HL-60/S4 treated with retinoic acid at 250 ng/mL for 4 days and 3 days (cell line): ENCODE measurements around the gene LPP.

ENCODE experiments used
- in situ Hi-C: fragments of 300-500 bp; cut with MboI; formaldehyde crosslinking; loops from 2 replicates; pipeline ENCODE4 v1.7.0; 2022; ENCODE audit warnings: low sequenced_read_pairs

LPP gene

DNA sequence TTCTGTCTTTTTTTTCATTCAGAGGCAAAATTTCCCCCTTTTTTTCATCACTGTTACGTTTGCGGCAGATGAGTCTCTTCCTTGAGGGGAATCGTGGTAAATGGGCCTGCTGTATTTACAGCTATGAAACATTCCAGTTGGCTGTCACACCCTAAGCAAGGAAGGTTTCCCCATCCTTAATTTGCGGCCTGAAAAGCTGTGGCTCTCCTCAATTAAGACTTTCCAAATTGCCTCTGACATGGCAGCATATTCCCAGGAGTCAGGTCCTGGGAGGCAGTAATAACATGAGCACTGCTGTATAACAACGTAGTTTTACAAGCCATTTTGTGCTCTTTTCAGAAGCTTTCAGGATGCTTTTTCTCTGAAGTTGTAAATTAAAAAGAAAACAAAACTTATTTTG lies 420.9 kb downstream of the LPP start:
- in situ Hi-C loops: no loop called here

DNA sequence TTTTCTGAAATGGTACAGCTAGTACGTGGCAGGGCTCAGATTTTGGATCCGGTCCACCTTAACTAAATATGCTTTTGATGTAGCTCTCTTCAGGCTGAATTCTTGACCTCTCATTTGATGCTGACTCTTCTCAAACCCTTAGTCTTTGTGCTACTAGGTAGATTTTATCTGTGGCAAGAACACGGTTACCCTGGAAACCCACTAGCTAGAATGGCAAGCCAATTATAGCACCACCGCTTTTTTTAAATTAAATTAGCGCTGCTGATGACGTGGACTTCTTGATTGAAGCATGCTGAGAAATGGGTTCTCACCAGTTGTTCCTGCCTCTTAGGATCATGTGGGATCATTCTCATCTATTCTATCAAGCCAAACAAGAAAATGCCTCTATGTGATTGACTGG lies 421.5 kb downstream of the LPP start:
- in situ Hi-C loops: no loop called here

DNA sequence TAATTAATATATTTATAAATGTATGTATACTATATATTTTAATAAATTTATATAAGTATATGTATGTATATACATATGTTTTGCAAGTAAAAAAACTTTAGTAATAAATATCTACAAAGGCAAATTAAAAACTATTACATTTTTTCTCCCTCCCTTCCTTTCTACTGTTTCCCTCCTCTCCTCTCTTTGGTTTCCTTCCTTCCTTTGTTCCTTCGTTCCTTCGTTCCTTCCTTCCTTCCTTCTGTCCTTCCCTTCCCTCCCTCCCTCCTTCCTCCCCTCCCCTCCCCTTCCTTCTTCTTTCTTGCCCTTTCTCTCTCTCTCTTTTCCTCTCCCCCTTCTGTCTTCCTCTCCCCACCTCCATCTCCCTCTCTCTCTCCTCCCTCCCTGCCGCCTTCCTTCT lies 423.6 kb downstream of the LPP start:
- in situ Hi-C loops: no loop called here

DNA sequence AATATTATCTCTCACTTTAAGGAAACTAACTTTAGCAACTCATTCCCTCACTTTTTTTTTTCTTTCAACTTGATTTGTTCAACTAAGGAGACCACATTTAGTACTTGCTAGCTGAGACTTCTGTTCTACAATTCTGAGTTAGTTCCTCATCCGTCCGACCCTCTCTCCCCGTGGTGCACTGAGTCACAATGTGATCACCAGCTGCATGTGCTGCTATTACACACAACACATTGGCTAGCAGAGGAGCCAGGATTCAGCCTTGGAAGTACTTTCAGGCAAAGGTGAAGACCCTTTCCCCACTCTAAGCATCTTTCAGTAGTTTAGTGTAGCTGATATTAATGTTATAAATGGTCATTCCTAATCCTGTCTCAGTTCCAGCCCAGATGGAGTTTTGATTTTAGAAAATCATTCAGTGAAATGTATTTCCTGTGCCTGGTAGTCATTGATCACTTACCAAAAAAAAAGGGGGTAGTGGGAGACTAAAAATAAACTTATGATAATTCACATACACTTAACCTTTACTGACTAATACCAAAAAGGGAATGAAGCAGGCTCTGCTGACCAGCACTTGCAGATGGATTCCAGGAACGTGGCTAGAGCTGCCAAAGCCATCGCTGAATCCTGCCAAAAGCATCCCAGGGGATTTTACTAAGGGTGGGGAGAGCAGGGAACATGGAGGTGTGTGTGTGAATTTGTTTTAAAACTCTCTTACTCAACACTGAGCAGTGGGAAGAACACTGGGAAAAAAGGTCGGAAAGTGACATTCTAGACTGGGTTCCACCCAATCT lies 424.8 kb downstream of the LPP start:
- in situ Hi-C loops: no loop called here

DNA sequence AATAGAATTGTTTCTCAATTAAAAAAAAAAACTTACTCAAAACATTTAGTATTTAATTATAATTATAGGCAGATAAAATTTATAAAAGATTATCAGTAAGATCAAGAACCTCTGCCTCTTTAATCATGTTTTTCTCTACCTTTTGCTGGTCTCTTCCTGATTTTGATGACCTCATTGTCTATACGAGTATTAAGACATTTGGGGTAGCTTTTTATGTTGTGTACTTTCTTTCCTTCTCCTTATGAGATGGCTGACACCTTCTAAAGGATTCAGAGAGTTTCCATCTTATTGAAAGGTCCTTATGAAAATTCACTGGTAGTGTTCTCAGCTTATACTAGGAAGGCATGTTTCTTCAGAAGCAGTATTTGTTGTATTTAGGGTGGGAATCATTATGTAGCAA lies 426.3 kb downstream of the LPP start:
- in situ Hi-C loops: no loop called here

DNA sequence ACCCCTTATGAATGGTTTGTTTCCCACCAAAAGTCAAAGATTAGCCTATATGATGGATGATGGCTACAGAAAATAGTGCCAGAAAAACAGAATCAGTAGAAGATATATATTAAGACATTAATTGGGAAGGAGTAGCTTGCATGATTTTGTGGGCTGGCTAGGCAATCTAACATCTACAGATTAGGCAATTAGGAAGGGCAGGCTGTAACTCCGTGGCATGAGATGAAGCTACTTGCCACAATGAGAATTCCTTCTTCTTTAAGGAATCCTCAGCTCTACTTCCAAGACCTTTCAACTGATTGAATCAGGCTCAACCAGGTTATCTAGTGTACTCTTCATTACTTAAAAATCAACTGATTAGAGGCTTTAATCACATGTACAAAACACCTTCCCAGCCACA lies 426.7 kb downstream of the LPP start:
- in situ Hi-C loops: no loop called here

DNA sequence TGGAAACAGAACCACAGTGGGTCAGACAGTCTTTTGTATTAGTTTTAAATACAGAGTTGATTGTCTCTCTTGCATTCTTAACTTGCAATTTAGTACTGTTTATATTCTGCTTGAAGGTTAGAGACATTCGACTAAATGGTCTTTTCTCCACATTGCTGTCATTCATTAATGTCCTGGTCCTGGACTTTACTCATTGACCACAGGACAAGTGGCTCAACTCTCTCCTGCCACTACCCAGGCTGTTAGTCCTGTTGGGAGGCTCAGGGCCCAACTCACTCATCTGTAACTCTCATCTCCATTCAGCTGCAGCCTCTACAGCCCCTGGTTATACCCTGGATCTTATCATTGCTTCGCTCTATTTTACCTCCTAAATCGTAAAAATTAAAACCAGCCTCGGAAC lies 427.4 kb downstream of the LPP start:
- in situ Hi-C loops: no loop called here

DNA sequence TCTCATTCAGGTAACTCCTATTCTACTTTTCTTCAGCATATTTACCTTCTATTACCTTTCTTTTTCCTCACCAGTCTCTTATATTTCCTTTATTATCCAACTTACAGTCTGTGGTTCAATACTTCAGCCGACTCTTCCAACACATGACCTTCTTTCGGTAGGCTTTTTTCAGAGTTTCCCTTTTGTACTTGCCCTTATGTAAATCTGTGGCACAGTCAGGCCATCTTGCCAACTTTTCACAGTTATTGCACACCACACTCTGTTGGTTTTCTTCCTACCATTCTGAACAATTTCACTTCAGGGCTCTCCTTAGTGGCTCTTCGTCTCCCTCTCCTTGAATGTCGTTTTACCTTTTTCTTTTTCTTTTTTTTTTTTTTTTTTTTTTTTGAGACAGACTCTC lies 427.8 kb downstream of the LPP start:
- in situ Hi-C loops: no loop called here

DNA sequence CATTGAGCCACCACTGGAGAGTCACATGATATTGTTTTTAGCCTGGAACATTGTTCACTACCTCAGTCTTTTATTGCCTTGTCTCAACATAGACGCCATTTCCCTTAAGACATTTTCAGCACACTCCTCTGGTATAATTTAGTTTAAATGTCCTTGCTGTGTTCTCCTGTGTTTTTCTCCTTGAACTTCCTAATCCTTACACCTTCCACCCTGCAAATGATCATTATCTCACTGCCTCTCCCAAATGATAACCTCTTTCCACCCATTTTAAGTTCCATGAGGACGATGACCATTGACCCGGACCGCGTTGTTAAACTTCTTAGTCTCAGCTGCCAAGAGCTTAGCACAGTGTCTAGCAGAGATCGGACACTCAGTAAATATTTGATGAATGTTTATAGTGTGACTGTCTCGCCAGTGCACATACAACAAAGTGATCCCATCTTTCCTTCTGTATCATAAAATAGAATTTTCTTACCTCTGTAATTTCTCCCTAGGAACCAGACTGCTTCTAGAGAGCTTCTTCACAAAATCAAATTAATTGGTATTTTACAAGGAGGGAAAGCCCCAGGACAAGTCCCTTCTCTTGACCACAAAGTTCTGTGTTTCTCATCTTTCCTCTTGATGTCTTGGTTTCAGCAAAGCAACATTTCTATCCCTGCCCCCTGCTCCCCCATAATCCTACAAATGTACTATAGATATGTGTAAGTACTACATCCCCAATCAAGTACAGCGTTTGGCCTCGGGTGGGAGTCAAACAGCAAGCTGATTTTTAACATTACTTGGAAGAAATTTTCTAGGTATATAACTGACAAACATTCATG lies 429.6 kb downstream of the LPP start:
- in situ Hi-C loops: no loop called here

DNA sequence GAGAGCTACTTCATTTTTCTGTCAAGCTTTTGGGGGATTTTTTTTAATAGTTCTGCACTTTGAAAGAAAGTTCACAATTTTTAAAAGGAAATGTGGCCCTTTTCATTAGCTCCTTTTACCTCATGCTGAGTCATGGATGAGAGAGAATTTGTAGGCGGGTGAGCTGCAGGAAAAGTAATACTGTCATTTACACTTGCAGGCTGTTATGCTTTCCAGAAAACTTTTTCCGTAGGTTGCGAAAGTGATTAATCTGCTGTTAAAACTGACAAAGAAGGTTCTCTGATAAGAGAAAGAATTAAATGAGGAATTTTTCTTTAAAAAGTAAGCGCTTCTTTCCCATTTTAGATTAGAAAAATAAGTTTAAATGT lies 430.2 kb downstream of the LPP start:
- in situ Hi-C loops: no loop called here

DNA sequence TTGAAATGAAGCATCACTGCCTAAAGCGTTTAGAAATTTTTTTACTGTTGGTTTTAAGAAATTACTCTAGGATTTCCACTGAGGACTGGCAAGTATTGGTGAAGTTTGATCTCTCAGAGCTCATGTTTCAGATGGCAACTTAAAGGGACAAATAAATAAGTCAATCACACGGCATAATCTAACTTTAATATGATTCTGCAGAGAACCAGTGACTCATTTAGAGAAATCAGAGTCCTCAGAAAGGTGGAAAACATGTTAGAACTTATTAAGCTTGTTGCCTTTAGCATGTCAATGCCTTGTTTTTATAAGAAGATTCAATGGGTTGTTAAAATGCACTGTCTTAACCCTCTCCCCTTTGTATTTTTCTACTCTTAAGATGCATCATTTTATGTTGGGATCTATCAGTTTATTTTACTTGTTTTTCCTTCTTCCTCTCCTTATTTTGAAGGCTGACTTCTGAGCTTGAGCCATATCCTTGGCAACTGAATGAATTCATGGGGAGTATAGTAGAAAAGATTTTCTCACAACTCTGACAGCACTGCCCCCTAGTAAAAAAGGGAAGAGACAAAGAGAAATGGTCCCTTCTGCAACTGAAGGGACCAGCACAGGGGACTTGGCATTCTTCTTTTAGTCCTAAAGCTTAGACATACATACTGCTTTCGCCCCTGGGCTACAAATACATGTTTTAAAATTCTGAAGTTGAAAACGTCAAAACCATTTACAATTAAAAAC lies 431.2 kb downstream of the LPP start:
- in situ Hi-C loops: no loop called here

DNA sequence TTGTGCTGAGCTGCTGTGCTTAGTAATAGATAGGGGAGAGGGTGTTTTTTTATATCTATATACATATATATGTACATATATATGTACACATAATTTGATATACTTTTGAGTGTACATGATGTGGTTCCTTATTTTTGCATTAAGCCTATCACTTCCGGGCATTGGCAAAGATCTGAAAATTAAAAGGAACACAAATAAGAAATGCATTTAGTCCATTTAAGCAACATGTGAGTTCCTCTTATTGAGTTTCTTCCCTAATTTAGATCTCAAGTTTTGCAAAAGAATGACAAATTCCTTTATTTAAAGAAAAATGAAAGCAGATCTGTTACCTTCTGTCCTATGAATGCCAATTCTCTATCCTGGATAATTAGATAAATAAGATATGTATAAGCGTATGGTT lies 435.1 kb downstream of the LPP start:
- in situ Hi-C loops: no loop called here

DNA sequence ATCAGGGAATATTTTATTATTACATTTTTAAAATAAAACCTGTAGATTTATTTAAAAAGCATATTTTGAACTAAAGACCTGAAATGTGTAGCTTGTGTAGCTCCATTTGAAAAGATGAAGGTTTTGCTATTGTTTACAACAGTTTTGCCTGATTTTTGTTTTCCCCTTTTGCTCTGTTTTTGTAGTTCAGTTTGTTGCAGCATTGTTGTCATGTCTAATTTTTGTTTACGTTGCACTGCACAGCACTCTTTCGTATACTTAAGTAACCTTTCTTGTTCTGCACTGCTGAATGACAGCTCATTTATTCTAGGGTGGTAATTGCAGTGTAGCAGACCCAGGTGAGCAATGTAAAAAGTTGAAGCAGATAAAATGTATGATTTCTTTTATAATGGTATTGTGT lies 435.8 kb downstream of the LPP start:
- in situ Hi-C loops: no loop called here

DNA sequence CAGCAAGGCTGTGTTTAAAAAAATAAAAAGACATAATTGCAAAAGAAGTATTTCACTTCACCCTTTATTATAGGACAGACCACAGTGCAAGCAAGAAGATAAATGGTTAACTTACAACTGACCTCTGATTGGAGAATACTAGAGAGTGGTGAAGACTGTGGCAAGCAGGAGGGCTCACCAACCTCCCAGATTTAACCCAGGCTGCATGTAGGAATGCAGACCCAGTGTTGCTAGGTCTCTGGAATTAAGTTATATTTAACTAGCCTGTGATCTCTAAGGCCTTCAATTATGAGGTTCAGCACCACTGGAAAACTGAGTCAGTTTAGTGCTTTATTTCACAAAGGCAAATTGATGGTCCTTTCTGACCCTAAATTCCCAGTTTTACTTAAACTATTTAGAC lies 436.6 kb downstream of the LPP start:
- in situ Hi-C loops: no loop called here

DNA sequence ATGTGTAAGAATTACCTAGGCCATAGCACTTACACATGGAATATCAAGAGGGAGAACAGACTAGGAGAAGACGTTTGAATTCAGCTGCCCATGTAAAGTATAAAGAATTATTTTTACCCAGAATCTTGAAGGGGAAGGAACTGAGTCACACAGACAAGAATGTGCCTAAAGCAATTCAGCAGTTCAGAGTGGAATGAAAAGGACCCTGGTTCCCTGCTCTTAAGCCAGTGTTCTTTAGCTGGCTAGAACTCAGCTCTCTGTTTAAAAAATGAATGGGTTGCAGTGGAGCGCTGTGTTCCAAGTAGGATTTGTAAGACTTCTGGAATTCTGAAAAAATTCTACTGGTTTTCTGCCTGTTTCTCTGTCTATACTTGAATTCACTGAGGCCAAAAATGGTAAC lies 440.2 kb downstream of the LPP start:
- in situ Hi-C loops: no loop called here

DNA sequence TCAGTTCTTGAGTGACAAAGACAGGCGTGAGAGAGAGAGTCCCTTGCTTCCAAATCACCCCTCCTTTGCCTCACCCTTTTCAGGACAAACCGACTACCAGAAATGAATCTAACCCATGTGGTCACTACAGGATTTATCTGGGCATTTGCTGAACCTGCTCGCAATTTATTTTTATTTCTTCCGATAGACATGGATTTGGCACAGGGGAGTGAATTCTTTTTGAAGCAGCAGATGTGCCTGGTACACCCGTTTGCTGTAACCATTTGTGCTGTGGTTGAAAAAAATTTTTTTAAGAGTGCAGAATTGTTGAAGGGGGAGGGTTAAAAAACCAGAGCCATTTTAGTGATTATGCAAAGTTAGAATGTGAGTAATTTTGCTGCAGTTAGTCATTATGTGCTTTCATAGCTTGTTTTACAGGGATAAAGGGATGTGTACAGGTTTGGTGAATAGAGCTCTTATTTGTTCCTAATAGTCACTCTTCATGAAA lies 442.0 kb downstream of the LPP start:
- in situ Hi-C loops: no loop called here

DNA sequence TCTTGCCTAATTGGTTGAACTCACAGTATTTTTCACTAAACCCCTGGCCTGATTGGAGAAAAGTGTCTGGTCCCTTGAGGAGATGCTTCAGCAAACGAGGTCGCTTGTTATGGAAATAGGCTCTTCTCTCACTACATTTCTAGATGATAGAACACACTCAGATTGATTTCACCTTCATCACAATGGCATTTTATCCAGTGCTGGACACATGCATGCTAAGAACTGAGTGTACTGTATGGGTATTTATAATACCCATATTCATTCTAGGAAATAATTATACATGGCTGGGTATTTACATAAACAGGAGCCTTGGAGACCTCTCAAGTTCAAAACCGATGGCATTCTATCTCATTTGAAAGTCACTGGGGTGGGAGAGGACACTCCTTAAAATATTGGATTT lies 444.9 kb downstream of the LPP start:
- in situ Hi-C loops: no loop called here

DNA sequence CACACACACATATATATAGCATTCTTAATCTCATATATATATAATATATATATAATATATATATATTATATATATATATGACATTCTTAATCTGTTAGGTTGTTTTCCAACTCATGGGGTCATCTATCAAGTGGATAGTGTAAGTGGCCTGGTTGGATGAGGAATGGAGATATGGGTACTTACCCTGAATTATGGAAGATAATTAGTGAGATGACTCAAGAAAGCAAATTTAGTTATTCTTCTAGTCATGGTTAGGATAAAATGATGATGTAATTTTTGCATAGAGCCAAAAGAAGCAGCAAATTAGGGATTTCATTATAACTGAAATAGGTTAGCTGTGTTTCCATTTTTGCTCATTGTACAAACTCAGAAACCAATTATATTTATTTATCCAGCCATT lies 448.2 kb downstream of the LPP start:
- in situ Hi-C loops: no loop called here

DNA sequence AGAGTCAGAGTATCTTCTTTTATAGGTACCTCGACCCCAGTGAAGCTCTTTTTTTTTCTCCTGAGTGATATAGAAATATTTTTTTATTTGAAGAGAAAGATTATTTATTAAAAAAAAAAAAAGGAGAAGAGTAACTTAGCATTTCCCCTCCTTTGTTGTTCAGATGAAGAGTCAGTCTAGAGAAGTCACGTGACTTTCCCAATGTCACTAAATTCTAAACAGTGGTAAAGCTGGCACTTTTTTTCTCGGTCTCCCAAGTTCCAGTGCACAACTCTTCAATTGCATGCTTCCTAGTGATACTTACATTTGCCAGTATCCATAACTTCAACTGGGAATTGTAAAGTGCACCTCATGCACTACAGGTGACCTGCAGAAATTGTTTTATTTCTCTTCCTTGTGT lies 448.7 kb downstream of the LPP start:
- in situ Hi-C loops: no loop called here

DNA sequence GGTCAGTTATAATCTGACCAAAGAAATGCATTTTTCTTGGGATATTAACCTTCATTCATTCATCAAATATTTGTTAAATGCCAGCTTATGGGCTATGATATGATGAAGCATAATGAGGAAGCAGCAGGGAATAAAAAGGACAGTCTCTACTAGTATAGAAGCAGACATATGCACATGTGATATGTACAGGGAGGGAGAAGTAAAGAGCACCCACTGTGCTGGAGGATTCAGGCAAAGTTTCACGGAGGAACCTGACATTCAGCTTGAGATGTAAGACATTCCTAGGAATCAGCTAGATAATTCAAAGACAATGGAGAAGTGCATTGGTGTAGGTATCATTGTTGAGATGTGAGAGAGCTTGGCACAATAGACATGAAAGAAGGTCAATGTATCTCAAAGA lies 450.7 kb downstream of the LPP start:
- in situ Hi-C loops: no loop called here

DNA sequence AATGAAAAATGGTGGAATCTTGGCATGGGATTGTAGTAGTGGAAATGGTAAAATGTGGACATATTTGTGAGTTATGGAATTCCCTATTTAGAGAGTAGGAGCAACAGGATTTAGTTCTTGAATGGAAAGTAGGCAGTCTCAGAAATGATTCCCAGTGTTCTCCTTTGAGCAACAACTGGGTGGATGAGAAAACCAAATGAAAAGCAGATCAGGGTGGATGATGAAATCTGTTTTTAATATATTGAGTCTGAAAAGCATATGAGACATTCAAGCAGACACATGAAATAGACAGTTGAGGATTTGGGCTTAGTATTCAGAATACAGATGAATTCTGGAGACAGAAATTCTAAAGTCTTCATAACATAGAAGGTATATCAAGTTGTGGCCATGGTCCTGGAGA lies 451.3 kb downstream of the LPP start:
- in situ Hi-C loops: no loop called here

DNA sequence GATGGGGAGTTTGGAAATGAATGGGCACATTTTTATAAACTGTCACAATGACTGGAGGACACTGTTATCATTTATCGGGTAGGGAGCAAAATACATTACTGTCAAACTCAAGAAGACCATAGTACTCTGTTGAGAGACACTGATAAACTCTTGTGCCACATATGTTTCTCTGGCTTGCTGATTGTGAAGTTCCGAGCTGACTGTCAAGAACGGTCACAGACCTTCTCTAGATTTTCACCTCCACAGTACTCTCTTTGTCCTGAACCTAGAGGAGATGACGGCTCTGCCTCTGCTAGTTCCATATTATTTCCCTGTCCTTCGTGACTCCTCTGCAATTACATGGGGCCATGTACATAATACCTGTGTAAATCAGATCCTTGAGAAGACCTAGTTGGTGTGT lies 451.9 kb downstream of the LPP start:
- in situ Hi-C loops: no loop called here
